ENCODE measurements around the gene ABHD15.

DNA sequence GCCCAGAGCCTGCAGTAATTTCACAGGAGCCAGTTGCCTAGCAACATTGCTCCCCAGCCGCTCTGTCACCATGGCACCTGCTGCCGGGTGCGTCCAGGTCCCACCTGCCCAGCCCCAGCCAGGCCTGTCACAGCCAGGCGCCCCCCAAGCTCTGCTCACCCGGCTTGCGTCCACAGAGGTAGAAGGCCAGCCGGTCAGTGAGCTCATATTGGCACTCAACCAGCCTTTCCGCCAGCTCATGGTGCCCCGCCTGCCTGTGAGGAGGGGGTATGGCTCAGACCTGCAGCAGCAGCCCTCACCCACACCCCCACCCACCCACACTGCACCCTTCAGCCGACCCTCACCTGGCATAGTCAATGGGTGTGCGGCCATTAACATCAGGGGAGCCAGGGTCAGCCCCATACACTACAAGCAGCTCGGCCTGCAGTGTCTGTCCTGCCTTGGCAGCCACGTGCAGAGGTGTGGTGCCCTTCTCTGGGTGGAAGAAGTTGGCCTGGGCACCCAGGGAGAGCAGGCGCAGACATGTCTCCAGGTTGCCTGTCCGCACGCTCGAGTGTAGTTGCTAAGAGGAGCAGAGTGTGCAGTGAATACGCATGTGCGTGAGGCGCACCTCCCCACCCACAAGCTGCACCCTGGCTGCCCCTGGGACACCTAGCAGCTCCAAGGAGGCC lies 14.9 kb upstream of the ABHD15 start:
- TF ChIP-seq, protein P1, sequence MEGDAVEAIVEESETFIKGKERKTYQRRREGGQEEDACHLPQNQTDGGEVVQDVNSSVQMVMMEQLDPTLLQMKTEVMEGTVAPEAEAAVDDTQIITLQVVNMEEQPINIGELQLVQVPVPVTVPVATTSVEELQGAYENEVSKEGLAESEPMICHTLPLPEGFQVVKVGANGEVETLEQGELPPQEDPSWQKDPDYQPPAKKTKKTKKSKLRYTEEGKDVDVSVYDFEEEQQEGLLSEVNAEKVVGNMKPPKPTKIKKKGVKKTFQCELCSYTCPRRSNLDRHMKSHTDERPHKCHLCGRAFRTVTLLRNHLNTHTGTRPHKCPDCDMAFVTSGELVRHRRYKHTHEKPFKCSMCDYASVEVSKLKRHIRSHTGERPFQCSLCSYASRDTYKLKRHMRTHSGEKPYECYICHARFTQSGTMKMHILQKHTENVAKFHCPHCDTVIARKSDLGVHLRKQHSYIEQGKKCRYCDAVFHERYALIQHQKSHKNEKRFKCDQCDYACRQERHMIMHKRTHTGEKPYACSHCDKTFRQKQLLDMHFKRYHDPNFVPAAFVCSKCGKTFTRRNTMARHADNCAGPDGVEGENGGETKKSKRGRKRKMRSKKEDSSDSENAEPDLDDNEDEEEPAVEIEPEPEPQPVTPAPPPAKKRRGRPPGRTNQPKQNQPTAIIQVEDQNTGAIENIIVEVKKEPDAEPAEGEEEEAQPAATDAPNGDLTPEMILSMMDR (IDR thresholded peaks at IDR 0.05 in 2 of 3, conservative IDR thresholded peaks at IDR 0.05 in 1 of 3; ENCODE audit: borderline replicate concordance in 1 of 3, insufficient read depth in 1 of 3, low read depth in 2 of 3, low read length in 2 of 3): no peak
- TF ChIP-seq REST (IDR thresholded peaks at IDR 0.05; ENCODE audit: low read depth) (no peak), CEBPB (IDR thresholded peaks at IDR 0.05; ENCODE audit: low read depth) (no peak), YY1 (IDR thresholded peaks at IDR 0.05; ENCODE audit: extremely low read depth, insufficient replicate concordance, low read depth, low read length) (no peak), POLR2A (IDR thresholded peaks at IDR 0.05; ENCODE audit: borderline replicate concordance, extremely low read depth, insufficient read depth, insufficient read length) (no peak), TCF7L2 (IDR thresholded peaks at IDR 0.05; ENCODE audit: borderline replicate concordance, extremely low read depth, insufficient read depth, insufficient read length) (no peak), EZH2 (IDR thresholded peaks at IDR 0.05) (no peak), RAD21 (IDR thresholded peaks at IDR 0.05; ENCODE audit: low read depth) (no peak), POLR2AphosphoS5 (IDR thresholded peaks at IDR 0.05; ENCODE audit: low read depth, low read length) (no peak)

All from HCT116 (cell line).